Stimulated activated CD8-positive, alpha-beta memory T cell treated with anti-CD3 and anti-CD28 coated beads, Interleukin-15, amount 100 ng/mL, for 48 hours (primary cell): ENCODE results near the gene ARPC5L.
"Not testable (repeated sequence)": the region's sequence is repeated elsewhere in the genome, so short reads cannot be mapped to it uniquely, and the experiment has no call there.

ENCODE experiments used
- DNase-seq, 2 donors: peaks; one replicate each; pipeline ENCODE4 v3.0.0-alpha.2; 2020; ENCODE audit warnings: low read depth in 2 of 2

ARPC5L gene

DNA sequence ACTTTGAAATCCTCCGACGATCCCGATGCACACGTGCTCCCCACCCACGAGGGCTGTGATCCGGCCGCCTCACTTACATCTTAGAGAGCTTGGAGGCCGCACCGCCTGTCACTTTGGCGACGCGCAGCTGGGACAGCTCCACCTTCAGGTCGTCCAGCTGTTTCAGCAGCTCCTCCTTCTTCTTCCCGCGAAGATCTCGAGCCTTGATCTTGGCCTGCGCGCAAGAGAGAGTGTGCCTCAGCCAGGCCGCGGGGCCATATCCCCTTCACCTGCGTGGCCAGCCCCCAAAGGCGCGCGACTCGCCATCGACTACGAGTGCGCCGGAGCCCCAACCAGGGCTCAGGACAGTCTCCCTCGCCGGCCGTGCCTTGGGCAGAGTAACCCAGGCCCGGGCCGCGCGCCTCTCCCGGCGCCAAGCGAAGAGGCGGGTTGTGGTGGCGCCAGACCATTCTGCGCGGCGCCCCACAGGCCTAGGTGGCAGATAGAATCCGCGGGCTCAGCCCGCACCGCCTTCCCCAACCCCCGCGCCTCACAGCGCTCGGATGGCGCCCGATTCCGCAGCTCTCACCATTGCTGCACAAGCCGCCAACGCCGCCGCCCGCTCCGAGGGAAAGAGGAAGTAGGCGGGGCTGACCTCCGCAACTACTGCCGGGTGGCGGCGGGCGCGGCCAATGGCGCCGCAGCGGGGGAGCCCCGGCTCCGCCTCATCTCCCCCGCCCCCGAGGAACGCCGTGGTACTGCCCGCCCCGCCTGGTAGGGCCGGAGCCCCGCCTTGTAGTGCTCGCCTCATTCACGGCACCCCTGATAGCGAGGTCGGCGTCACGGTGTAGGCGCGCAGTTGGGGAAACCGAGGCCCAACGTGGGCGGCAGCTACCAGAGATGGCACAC is at the start of gene ARPC5L, which contains the start of gene RPL35:
TSS of gene ARPC5L (plus strand) at position 789 of the 888 bp plus-strand sequence. CDS start 7,161 bp downstream, outside the sequence.
TSS of gene RPL35 (minus strand) at position 616 of the 888 bp plus-strand sequence. CDS start at position 571, 45 bp downstream.
- peak; percentile 93 to 94 for DNase-seq

DNA sequence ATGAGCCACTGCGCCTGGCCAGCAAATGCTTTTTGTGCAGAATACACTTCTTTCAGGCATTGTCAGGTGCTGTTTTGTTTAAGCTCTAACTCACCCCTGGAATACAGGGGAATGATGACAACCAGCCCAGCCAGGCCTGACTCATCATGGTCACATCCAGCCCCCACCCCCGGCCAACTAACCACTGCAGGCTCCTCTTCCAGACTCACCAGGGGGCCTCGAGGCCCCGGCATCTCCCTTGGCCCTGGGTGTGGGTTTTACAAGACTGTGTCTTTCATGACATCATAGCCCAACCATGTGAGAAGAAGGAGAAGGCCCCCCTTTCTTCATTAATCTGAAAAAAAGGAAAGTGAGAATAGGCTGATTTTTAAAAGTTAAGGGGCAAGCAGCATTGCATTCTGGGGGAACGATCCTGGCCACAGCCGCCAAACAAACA is 49.5 kb upstream of the ARPC5L start:
- DNase-seq, result no peak

DNA sequence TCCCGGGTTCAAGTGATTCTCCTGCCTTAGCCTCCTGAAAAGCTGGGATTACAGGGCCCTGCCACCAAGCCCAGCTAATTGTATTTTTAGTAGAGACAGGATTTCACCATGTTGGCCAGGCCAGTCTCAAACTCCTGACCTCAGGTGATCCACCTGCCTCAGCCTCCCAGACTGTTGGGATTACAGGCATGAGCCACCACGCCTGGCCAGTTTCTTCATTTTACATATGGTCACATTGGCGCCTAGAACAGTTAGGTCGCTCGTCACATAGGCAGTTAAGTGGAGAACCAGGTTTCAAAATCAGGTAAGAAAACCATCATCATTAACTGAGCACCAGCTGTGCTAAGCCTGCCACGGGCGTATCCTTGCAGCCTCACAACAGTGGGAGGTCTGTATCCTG is 48.9 kb upstream of the ARPC5L start:
- no peak for DNase-seq

DNA sequence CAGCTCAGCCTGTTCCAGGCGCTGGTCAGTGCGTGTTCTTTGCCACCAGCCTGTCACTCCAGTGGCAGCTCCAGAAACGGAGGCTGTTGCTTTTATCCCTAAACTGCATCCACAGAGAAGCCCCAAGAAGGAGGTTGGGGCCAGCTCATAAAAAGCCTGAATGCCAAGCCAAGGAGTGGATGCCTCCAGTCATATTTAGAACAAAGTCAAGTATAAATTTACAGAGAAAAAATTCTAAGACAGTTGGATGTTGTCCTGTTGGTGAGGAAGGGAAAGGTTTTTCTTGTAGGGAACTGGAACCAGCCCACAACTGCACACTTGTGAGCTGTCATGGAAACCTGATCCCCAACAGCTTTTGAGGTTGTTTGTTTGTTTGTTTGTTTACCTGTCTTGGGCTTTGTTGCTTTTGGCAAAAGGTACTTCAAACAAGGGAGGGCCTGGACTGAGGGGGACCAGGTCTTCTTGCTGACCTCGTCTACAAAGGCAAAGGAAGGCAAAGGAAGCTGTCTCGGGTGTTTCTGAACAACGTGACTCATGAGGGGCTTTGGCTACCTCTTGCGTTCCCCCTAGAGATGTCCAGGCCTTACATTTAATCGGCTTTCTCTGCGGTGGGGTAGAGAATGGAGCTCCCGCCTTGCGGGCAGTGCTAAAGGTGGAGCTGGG is 48.3 kb upstream of the ARPC5L start:
- no peak for DNase-seq

DNA sequence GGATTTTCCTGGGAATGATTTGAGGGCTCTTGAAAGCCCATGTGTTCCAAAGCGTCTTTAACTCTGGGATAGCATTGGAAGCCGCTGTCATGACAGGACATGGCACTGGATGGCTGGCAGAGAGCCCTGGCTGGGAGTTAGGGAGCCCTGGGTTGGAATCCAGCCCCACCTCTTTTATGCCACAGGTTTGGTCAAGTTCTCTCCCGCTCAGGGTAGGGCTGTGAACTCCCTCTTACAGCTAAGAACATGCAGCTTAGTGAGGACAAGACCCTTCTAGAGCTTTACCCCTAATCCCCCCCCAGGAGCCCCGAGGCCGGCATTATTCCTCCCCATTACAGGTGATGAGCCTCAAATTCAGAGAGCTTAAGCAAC is 47.8 kb upstream of the ARPC5L start:
- no peak for DNase-seq

DNA sequence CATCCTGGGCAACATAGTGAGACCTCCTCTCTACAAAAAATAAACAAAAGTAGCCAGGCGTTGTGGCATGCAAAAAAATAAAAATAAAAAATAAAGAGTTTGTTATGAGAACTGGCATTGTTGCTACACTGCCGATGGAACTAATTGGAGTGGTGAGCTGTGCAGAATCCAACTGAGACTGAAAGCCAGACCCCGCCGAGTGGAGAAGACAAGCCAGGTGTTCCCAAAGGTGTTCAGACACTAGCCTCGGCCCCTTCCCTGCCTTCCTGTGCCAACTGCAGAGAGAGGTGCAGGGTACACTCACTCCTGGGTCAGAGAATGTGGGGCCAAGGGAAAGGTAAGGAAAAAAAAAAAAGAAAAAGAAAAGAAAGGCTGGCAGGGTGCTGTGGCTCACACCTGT is 46.3 kb upstream of the ARPC5L start:
- DNase-seq, result no peak

DNA sequence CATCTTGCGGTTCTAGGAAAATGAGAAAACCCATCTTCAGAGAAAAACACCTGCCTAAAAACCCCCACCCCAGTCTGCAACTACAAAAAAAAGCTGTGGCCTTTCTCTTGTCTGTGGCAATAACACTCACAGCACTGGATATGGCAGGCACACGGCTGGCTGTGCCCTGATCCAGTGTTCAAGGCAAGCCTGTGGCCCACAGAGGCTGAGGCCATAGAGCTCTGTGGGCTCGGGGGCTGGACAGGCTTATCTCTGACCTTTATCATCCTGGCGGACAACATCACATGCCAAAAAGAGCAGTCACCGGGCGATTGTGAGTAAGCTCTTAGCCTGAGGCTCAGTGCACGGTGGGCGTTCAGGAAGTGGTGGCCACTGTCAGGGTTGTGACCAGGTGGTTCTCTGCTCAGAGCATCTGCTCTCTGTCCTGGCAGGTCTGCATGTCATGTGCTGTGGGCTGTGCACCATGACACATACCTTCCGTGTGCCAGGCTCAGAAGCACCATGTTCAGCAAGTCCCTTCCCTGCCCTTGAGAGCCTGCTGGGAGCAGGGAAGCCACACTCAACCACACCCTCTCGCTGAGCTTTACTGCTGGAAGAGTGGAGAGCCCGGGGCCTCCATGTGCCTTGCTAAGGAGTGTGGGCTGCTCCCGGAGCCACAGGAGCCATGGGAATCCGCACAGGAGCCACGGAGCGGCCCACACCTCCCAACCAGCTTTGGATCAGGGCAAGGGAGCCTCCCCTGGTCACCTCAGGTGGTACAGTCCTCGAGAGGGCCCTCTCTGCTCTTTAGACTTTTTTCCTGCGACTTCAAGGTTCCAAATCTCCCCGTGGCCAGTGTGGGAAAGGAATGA is 43.3 kb upstream of the ARPC5L start:
- DNase-seq, result peak in 1 of 2 donors; percentile 13

DNA sequence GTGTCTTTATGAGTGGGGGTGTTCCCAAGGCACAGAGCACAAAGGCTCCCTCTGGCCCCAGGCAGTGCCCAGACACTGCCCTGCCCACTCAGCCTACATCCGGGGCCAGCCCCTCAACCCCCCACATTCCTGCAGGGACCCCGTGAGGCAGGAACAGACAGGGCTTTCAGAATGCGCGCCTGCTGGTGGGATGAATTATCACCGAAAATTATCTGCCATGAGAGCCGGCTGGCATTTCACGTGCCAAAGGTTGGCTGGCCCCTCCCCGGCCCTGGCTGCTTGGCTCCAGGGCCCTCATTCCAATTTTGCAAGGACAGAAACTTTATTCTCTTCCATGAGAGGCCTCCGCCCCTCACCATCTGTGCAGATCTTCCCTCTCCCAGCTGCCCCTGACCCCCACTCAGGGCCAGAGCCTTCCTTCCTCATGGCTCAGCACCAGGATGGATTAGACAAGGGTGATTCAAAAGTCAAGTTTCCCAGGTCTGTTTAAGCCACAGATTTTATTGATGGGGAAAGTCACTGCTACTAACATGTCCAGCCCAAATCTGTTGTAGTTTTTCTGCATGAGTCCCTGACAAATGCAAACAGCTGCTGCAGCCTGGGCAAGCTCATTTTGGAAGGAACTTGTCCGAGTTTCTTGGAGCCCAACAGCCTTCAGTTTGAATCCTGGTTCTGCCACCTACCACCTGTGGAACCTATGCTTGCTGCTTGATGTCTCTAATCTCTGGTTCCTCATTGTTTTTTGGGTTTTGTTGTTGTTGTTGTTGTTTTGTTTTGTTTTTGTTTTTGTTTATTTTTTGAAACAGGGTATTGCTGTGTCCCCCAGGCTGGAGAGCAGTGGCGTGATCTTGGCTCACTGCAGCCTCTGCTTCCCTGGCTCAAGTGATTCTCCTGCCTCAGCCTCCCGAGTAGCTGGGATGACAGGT is 41.0 kb upstream of the ARPC5L start:
- no peak for DNase-seq

DNA sequence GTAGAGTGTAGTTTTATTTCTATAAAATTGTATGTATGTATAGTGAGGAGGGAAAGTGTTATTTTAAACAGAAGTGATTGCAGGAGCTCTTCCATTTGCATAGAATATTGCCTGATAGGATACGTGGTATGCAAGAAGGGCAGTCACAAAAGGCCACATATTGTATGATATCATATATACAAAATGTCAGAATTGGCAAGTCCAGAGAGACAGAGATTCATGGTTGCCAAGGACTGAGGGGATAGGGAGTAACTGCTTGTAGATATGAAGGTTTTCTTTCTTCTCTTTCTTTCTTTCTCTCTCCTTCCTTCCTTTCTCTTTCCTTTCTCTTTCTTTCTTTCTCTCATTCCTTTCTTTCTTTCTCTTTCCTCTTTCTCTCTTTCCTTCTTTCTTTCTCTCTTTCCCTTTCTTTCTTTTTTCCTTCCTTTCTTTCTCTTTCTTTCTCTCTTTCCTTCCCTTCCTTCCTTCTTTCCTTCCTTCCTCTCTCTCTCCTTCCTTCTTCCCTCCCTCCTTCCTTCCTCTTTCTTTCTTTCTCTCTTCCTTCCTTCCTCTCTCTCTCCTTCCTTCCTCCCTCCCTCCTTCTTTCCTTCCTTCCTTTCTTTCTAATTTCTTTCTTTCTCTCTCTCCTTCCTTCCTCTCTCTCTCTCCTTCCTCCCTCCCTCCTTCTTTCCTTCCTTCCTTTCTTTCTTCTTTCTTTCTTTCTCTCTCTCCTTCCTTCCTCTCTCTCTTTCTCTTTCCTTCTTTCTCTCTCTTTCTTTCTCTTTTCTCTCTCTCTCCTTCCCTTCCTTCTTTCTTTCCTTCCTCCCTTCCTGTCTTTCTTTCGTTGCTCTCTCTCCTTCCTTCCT is 33.2 kb upstream of the ARPC5L start:
- no peak for DNase-seq

DNA sequence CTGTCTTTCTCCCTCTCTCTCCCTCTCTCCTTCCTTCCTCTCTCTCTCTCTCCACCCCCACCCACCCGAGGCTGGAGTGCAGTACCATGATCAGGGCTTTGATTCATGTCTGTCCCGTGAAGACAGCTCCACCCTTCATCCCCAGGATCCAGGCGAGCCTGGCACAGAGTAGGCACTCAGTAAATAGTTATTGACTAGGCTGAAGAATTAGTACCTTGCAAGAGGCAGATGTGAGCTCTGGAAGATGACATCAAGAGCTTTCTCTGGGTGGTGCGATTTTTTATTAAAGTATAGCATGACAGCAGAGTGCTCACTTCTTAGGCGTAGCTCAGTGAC is 32.6 kb upstream of the ARPC5L start:
- no peak for DNase-seq

DNA sequence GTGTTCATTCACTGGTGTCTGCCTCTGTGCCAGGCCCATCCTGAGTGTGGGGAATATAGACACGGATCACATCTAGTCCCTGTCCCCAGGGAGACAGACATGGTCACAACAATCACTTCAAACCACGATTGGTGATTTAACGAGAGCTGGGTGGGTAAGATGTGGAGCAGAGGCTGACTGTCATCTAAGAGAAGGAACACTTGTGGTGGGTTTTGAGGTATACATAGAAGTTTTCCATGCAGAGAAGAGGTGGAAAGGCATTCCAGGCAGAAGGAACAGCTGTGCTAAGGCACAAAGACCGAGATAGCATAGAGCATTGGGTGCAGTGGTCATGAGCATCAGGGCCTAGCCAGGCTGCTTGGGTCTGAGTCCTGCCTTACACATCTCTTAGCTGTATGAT is 31.3 kb upstream of the ARPC5L start:
- no peak for DNase-seq

DNA sequence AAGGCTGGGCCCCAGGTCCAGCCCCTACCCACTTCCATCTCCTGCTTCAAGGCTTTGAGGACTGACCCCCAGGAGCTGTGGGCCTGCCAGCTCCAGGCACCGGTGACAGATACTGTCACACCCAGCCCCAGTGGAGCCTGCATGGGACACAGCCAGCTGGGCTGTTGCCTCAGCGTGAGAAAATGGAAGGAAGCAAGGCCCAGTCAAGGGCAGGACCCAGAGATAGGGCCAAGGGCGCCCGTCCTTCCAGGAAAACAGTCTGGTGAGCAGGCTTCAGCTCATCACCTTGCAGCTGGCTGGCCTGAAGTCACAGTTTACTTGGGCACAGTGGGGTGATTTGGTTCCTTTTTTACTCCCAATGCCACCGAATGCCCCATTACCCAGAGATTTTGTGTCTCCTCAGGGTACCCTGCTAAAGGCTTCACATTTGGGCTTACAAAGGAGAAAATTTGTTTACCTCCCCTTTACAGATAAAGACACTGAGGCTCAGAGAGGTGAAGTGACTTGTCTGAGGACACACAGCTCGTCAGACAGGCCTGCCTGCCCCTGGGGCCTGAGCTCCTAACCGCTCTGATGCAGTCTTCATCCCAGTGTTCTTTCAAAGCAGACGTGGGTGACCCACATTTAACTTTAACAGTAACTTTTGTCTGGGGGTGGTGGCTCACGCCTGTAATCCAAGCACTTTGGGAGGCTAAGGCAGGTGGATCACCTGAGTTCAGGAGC is 30.1 kb upstream of the ARPC5L start:
- no peak for DNase-seq

DNA sequence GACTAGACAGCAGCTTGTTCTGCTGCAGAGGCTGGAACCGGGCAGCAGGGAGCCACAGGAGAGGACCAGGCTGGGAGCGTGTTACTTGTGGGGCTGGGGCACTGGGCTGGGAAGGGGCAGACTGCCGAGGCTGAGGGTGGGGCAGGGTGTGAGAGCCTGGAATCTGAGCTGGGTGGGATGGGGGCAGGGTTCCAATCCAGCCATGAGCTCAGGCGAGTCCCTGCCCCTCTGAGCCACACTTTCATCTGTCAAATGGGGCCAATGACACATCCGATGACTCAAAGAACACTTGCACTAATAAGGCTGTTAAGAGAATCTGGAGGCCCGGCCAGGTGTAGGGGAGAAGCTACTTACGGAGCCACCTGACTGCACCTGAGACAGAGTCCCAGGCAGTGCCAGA is 27.3 kb upstream of the ARPC5L start:
- no peak for DNase-seq

DNA sequence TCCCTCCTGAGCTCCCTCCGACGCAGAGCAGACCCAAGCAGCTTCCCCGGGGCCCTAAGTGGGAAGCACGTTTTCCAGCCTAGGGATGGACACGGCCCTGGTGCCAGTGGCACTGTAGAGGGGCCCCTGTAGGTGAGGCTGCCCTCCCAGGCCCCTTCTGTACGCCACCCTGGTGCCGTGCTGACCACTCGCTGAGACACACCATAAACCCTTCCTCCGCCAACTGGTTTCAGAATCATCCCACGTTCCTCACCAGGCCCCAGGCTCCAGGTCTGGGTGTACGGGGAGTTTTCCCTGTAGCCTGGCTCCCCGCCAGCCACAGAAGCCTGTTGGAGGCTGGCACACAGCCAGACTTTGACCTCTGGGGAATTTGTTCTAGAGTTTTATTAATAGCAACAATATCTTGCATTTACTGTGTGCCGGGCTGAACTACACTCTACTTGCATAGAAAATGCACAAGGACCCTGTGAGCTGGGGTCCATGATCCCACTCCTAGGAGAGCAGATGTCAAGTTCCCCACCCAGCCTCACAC is 26.8 kb upstream of the ARPC5L start:
- no peak for DNase-seq

DNA sequence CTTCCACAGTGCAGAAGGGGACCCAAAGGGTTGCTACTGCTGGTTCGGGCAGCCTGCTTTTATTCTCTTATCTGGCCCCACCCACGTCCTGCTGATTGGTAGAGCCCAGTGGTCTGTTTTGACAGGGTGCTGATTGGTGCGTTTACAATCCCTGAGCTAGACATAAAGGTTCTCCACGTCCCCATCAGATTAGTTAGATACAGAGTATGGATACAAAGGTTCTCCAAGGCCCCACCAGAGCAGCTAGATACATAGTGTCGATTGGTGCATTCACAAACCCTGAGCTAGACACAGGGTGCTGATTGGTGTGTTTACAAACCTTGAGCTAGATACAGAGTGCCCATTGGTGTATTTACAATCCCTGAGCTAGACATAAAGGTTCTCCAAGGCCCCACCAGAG is 23.8 kb upstream of the ARPC5L start:
- DNase-seq, result not testable (repeated sequence)

DNA sequence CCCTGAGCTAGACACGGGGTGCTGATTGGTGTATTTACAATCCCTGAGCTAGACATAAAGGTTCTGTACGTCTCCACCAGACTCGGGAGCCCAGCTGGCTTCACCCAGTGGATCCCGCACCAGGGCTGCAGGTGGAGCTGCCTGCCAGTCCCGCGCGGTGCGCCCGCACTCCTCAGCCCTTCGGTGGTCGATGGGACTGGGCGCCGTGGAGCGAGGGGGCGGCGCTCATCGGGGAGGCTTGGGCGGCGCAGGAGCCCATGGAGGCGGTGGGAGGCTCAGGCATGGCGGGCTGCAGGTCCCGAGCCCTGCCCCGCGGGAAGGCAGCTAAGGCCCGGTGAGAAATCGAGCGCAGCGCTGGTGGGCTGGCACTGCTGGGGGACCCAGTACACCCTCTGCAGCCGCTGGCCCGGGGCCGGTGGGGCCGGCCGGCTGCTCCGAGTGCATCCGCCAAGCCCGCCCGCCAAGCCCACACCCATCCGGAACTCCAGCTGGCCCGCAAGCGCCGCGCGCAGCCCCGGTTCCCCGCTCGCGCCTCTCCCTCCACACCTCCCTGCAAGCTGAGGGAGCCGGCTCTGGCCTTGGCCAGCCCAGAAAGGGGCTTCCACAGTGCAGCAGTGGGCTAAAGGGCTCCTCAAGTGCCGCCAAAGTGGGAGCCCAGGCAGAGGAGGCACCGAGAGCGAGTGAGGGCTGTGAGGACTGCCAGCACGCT is 23.2 kb upstream of the ARPC5L start:
- DNase-seq, result not testable (repeated sequence)

DNA sequence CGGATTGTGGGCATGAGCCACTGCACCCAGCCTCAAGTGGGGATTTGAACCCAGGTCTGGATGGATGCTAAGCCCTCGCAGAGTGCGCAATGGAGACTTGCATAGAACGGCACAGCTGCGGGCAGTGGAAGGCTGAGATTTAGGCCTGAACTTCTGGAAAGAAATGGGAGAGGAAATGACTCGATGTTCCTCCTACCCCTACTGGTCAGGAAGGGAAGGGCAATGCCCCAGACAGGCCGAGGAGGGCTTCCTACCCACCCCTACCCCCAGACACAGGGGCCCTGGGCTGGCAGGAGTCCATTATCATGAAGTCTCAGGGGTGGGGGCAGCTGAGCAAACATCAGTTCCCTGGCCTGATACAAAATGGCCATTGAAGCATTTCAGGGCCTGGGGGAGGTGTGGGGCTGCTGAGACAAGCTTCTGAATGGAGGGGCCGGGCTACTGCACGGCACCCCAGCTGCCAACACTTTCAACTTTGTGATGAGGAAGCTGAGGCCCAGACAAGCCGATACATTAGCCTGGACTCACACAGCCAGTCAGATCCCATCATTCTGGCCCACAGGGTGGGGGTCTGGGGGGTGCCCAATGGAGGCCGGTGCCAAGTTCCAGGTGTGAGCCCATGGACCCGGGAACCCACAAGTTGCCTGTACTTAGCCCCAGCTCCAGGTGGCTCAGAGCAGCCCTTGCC is 22.2 kb upstream of the ARPC5L start:
- no peak for DNase-seq

DNA sequence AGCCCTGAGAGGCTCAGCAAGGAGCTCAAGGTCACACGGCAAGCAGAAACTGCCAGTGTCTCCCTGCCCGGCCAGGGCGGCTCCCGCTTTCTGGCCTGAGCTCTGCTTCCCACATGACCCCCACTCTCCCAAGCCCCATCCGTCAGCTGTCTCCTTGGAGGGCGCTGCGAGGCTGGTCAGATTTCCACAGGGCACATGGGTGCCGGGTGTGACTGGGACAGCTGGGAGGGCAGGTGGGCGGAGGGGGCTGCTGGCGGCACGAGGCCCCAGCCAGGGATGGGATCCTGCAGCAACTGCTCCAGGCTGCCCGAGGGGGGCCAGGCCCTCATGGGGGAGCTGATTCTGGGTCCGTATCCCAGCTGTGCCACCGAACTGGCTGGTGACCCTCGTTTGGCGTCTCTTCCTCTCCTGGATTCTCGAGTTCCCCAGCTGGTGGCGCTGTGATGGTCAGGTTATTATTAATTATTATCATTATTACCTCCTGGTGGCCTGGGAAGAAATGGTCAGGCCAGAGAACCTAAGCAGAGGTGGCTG is 21.6 kb upstream of the ARPC5L start:
- no peak for DNase-seq
